GM18505 (cell line): ENCODE data around the gene CRYL1.

Source experiments
- ATAC-seq: cut with Tn5 transposase; IDR thresholded peaks from one replicate; pipeline ENCODE4 v1.9.1; 2021; ENCODE audit not compliant: unreplicated experiment
- POLR2A ChIP-seq: IDR thresholded peaks from 4 replicates; pipeline ENCODE4 v1.6.1; 2011; ENCODE audit warnings: borderline replicate concordance; ENCODE audit not compliant: insufficient read depth, insufficient read length; ENCODE audit errors: extremely low read depth

The CRYL1 gene

DNA sequence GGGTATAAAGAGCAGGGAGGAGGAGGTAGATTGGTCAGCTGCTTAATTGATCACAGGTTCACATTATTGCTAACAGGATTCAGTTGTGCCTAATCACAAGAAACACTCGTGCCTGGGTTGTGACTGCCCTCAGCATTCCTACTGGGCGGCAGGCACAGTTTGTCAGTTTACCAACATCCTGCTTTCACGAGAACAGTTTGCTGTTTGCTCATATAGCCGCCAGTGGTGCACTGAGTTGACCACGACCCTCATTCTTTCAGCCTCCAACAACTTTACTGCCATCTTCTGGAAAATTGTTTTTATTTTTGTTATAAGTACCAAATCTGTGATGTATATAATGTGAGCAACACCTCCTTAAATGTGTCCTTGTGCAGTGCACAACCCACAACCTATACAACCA is 25.1 kb upstream of the CRYL1 start:
- no peak for TF ChIP-seq POLR2A
- ATAC-seq: no peak

DNA sequence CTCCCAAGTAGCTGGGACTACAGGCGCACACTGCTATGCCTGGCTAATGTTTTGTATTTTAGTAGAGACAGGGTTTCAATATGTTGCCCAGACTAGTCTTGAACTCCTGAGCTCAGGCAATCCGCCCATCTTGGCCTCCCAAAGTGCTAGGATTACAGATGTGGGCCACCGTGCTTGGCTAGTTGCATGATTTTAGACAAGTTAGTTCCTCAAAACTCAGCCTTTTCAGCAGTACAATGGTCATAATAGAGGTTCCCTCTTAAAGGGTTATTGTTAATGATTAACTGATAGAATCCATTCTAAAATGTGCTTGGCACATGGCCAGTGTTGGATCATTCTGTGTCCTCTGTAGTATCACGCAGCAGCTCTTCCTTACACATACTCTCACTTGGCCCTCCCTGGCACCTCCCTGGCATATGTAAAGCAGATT is 21.8 kb upstream of the CRYL1 start:
- no peak for ATAC-seq

DNA sequence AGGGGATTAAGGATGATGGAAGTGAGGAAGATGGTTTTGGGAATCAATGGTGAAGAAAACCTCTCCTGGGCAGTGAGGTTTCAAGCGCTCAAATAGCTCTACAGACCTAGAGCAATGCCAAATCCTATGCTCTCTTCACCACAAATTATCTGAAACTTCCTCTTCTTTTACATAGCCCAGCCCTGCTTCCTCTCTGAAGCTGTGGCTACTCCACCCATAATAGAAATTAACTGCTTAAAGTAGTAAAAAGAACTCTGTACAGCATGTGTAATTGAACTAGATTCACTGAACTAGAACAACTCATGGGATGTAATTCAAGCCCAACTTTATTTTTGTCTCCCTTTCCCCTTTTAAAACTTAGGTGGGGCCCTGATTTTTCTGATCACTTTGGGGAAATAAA is 20.9 kb upstream of the CRYL1 start:
- TF ChIP-seq POLR2A: no peak
- peak; percentile 69 for ATAC-seq

More for the DNA sequence above, 21.8 kb upstream of the CRYL1 start:
- no peak for TF ChIP-seq POLR2A

DNA sequence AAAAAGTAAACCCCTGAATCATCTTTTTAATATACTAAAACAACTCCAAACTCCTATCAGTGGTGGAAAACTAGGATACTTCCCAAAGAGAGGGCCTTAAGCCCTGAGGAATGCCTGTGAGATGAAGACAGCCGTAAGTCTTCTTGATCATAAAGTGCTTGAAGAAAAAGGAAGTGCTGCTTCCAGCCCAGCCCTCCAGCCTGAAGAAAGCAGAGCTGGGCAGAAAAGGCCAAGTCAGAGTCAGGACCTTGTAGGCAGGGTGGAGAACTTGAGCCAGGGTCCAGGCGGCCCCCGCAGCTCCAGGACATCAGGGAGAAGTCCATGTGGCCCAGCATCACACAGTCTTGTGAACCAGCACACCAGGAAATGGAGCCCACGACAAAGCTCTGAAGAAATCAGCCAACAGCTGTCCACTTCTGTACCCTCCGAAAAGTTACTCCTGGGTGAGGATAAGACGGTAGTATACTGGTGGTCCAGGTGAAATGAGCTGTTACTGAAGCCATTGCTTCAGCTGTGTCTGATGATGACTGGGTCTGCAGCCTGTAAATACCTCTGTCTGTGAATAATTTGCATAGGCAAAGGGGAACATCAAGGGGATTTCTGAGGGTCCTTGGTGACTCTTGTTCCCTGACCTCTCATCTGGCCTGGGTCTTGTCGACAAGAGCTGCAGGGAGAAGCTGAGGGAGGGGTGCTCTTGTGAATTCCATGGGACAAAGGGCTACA is 18.7 kb upstream of the CRYL1 start:
- TF ChIP-seq POLR2A: no peak
- ATAC-seq: no peak

DNA sequence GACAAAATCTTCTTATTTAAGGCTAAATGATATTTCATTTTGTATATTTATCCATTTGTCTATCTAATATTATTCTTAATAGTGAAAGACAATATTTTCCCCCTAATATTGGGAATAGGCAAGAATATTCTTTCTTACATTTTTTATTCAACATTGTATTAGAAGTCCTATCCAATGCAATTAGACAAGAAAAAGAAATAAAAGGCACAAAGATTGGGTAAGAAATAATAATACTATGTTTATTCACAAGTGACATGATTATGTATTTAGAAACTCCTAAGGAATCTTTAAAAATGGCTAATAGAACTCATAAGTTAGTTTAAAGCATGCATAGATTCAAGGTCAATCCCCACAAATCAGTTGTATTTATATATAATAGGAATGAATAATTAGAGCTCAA is 11.3 kb upstream of the CRYL1 start:
- no peak for ATAC-seq
- no peak for TF ChIP-seq POLR2A

DNA sequence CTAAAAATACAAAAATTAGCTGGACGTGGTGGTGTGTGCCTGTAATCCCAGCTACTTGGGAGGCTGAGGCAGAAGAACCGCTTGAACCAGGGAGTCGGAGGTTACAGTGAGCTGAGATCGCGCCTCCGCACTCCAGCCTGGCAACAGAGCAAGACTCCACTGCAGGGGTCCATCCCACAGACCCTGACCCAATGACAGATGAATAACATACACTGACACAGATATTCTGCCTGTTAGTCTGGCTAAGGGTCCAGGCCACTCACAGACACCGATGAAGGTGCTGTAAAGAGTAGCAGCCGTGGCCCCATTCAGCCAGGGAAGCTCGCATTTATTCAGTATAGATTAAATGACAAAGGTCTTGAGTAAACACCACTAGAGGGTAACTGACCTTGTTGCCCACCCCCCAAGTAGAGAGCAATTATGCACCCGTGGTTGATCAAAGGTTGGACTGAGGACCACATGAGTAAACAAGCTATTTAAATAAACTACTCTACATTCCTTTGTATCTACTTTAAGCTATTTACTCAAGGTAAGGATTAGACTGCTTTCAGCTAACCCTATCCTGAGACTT is 8.5 kb upstream of the CRYL1 start:
- no peak for TF ChIP-seq POLR2A
- no peak for ATAC-seq

- no peak for ATAC-seq
- no peak for TF ChIP-seq POLR2A
Measured at GRCh38 chr13:20528452-20528851, 2.8 kb upstream of the CRYL1 start.

DNA sequence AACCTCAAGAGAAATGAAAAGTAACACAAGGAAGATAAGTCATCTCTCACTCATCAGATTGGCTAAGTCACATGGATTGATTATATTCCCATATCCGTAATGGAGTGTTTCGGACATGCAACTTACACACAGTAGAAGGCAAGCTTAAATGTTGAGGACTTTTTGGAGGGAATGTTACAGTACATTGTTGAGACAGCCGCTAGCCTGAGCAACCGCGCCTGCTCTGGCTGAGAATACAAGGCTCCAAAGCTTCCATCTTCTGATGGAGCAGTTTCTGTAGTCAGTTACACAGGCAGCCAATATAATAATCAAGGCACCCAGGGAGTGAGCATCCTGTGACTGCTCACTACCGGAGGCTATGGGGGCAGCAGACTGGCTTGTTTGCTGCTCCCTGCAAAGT is 1.0 kb upstream of the CRYL1 start:
- TF ChIP-seq POLR2A: no peak
- ATAC-seq: no peak

GRCh38 chr13:20525144-20525600 is 485 bp downstream of the CRYL1 start:
- no peak for TF ChIP-seq POLR2A
- ATAC-seq: peak; percentile 1

DNA sequence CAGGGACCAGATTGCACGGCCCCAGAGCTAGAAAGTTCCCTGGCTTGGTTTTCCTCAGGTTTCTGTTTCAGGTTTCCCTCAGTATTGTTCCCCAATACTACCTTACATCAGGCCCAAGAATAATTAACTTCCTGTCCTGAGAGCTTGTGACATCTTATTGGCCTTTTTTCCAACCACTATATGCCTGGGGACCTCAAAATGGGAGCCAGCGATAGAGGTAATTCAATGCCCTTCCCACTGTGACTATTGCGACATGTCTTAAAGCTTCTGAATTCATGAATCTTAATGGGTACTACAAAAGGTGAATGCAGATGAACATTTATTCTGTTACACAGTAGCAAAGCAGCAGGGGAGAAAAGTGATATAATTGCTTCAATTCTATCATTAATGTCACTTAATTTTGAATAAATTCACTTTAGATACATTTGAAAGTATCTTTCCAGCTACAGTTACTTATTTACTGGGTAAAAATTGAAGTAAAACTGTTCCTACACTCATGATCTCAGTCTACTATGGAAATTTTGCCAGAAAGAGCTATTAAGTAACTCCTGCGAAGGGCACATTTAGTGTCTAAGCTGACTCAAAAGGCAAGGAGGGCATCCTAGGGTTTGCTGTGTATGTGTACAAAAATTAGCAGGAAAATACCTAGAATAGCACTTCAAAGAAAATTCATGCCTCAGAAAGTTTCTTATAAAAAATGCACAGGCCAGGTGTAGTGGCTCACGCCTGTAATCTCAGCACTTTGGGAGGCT is 4.1 kb downstream of the CRYL1 start:
- ATAC-seq: no peak

DNA sequence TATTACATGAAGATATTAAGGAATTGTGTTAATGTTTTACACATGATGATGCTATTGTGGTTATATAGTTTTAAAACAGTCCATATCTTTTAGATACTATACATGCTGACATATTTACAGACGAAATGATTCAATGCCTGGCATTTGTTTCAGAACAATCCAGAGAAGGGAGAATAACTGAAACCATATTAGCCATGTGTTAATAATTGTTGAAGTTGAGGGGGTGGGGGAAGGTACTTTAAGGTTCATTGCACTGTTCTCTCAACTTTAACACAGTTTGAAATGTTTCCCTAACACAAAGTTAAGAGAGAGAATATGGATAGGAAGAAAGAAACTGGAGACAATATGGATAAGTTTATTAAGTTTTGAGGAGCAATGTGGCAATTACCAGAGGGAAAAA is 5.8 kb downstream of the CRYL1 start:
- no peak for TF ChIP-seq POLR2A
- no peak for ATAC-seq

More for the DNA sequence above, 4.1 kb downstream of the CRYL1 start:
- TF ChIP-seq POLR2A: no peak

- no peak for ATAC-seq
Measured at GRCh38 chr13:20518660-20519100, 7.0 kb downstream of the CRYL1 start.

GRCh38 chr13:20514866-20515265 is 10.8 kb downstream of the CRYL1 start:
- no peak for ATAC-seq
- TF ChIP-seq POLR2A: no peak

More at GRCh38 chr13:20518660-20519100, 7.0 kb downstream of the CRYL1 start:
- TF ChIP-seq POLR2A: no peak

DNA sequence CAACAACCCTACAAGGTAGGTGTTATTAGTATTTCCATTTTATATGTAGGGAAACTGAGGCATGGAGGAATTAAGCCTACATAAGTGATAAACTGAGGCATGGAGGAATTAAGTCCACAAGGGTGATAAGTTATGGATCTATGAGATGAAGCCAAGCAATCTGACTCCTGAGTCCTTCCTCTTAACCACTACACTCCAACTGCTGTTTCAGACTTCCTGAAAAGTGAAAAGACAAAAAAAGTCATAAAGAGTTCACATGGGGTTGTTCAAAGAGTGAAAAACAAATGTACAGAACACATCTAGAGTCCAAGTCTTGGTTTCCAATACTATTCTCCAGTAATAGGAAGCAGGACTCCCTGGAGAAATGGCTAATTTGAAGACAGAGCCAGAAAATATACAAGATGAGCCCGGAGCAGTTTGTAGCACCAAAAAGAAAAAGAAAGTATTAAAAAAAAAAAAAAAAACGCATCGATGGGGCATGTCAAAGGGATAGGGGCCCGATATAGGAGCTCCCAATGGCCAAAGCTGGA is 12.1 kb downstream of the CRYL1 start:
- no peak for TF ChIP-seq POLR2A
- ATAC-seq: no peak

DNA sequence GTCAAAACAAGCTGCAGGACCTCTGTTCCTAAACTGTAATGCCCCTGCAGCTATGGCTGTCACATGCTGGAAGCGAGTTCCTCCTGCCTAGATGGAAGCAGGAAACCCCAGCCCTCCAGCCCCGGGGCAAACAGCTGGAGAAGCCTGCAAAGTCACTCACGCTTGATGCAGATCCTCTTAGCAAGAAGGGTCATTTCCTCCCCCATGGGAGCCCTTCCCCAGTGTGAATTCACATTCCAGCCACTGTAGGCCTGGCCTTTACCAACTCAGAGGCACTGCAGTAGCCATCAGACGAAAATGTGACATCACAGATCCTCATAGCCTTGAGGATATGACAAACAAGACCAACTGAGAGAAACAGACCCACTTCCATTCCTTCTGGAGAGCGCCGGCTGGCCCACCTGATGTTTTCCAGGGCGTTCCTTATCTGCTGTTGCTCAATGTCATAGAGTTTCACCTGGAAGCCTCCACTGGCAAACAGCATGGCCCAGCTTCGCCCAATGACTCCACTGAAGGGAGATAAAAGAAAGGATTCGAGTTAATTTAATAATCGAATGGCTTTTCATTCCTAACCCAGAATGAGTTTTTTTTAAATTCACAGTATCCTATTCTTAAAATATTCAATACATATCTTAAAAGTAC is 13.5 kb downstream of the CRYL1 start:
- ATAC-seq: no peak
- TF ChIP-seq POLR2A: no peak
